GM12864 (cell line): ENCODE results near the gene SLC36A4.

ENCODE experiments used
- DNase-seq: peaks from one replicate; pipeline ENCODE4 v3.0.0-alpha.2; 2011; ENCODE audit warnings: low read depth
- H3K4me3 ChIP-seq: 2 replicates; pipeline ENCODE4 v1.5.1; 2011; ENCODE audit warnings: mild to moderate bottlenecking, low read depth, low read length, control low read depth
- CTCF ChIP-seq: IDR thresholded peaks from 2 replicates; pipeline ENCODE4 v1.5.1; 2011; ENCODE audit warnings: low read depth, mild to moderate bottlenecking, moderate library complexity, low read length, control low read depth, inconsistent platforms; ENCODE audit errors: missing control alignments

Gene SLC36A4

GRCh38 chr11:93169143-93169542, 28.6 kb downstream of the SLC36A4 start:
- no peak for DNase-seq
- H3K4me3 ChIP-seq = no peak overlapping the region
- no peak for TF ChIP-seq CTCF

DNA sequence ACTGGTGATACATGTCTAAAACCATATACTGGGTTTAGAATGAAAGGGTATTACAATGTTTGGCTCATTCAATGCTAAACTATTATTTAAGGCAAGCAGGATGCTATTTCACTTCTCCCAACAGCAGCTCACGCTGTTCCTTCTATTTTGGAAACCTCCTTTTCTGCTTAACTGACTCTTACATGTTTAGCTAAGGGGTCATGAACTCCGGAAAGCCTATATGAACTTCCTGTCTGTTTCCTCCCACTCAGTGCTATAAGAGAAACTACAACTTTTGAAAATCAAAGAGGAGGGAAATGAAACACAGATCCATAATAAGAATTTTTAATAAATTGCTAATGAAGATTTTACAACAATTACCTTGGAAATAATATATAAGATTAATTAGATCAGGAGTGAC, 30.9 kb downstream of the SLC36A4 start:
- no peak for DNase-seq
- no peak for TF ChIP-seq CTCF
- H3K4me3 ChIP-seq = no peak overlapping the region

DNA sequence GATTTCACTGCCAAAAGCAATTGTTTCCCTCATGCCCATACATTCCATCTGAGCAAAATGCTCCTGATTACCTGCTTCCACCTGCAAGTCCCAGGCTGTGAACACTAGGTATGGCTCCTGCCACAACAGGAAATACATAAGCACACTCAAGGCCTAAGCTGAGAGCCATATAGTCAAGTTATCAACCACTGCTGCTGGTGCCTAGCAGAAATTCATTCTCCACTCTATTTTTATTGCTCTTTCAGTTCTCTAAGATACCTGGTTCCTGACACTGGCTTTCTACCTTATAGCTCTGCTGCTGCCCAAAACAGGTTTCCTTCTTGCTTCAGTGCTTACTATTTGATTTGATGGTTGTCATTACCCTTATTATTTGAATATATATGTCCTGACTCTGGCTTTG, 31.6 kb downstream of the SLC36A4 start:
- no peak for DNase-seq
- TF ChIP-seq CTCF = no peak

GRCh38 chr11:93160808-93161207, 37.0 kb downstream of the SLC36A4 start:
- H3K4me3 ChIP-seq = no peak overlapping the region
- no peak for DNase-seq
- TF ChIP-seq CTCF = no peak

More for the DNA sequence above, 31.6 kb downstream of the SLC36A4 start:
- H3K4me3 ChIP-seq = no peak overlapping the region

DNA sequence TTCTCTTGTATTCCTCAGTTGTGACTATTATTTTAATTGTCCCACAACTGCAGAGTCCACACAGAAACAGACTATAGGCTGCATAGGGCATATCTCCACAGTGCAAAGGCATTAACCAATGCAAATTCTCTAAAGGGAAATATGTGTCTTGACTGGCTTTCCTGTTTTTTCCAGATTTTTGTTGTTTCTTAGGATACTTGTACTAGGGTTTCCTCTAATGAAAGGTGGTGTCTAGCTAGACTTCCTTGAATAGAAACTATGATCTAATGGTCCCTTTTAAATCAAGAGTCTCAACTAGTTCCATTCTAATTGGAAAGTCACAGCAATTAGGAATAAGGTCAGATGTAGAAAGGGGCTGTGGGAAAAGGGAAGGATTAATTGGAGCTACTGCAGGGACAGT, 37.6 kb downstream of the SLC36A4 start:
- H3K4me3 ChIP-seq = no peak overlapping the region
- DNase-seq = no peak
- no peak for TF ChIP-seq CTCF

GRCh38 chr11:93159721-93160120, 38.1 kb downstream of the SLC36A4 start:
- TF ChIP-seq CTCF = no peak
- DNase-seq = no peak
- H3K4me3 ChIP-seq = no peak overlapping the region

- TF ChIP-seq CTCF = no peak
- H3K4me3 ChIP-seq = no peak overlapping the region
- no peak for DNase-seq
Measured at GRCh38 chr11:93155738-93156137, 42.1 kb downstream of the SLC36A4 start.
